Measurements from ENCODE around the gene RIPPLY2. TPM values are rescaled to one million over a fixed set of nuclear protein-coding genes. Genes with fewer than 3 reads are reported as not detected.
"Not testable (repeated sequence)": the region's sequence is repeated elsewhere in the genome, so short reads cannot be mapped to it uniquely, and the experiment has no call there.

Gene RIPPLY2
- total RNA-seq, result not detected
- long read RNA-seq, result 0 reads

GRCh38 chr6:83853178-83854000 lies at the start of gene RIPPLY2:
TSS of gene RIPPLY2 (plus strand) at chr6:83853360. CDS start at chr6:83853417, 57 bp downstream.
- intact Hi-C loops (cut with DNase I), result no loop called here
- peak; percentile 38 for DNase-seq
- peak; percentile 68 for ATAC-seq (ENCODE audit: poor library complexity)

GRCh38 chr6:83803492-83803891 lies 49.7 kb upstream of the RIPPLY2 start:
- DNase-seq; intact Hi-C loops (cut with DNase I); ATAC-seq (ENCODE audit: poor library complexity): not testable (repeated sequence)

- intact Hi-C loops (cut with DNase I), result no loop called here
- DNase-seq (no peak), ATAC-seq (ENCODE audit: poor library complexity) (no peak)
Measured at GRCh38 chr6:83804886-83805285, 48.3 kb upstream of the RIPPLY2 start.

GRCh38 chr6:83808005-83808404 lies 45.2 kb upstream of the RIPPLY2 start:
- no peak for DNase-seq
- intact Hi-C loops (cut with DNase I), result no loop called here
- ATAC-seq (ENCODE audit: poor library complexity), result no peak

GRCh38 chr6:83808926-83809325 lies 44.2 kb upstream of the RIPPLY2 start:
- DNase-seq, result no peak
- ATAC-seq (ENCODE audit: poor library complexity), result no peak
- intact Hi-C loops (cut with DNase I), result no loop called here

GRCh38 chr6:83812595-83812994 lies 40.6 kb upstream of the RIPPLY2 start:
- DNase-seq, result no peak
- intact Hi-C loops (cut with DNase I), result no loop called here
- no peak for ATAC-seq (ENCODE audit: poor library complexity)

GRCh38 chr6:83815631-83816272 lies 37.4 kb upstream of the RIPPLY2 start:
- intact Hi-C loops (cut with DNase I), result no loop called here
- ATAC-seq (ENCODE audit: poor library complexity) (no peak), DNase-seq (no peak)

- intact Hi-C loops (cut with DNase I), result no loop called here
- ATAC-seq (ENCODE audit: poor library complexity) (no peak), DNase-seq (no peak)
Measured at GRCh38 chr6:83822629-83823169, 30.5 kb upstream of the RIPPLY2 start.

- intact Hi-C loops (cut with DNase I), result no loop called here
- ATAC-seq (ENCODE audit: poor library complexity), result no peak
- DNase-seq, result no peak
Measured at GRCh38 chr6:83824388-83824801, 28.8 kb upstream of the RIPPLY2 start.

- ATAC-seq (ENCODE audit: poor library complexity) (no peak), DNase-seq (no peak)
- intact Hi-C loops (cut with DNase I), result no loop called here
Measured at GRCh38 chr6:83824831-83825230, 28.3 kb upstream of the RIPPLY2 start.

GRCh38 chr6:83827050-83827449 lies 26.1 kb upstream of the RIPPLY2 start:
- ATAC-seq (ENCODE audit: poor library complexity) (no peak), DNase-seq (no peak)
- intact Hi-C loops (cut with DNase I), result no loop called here

- DNase-seq, result no peak
- no peak for ATAC-seq (ENCODE audit: poor library complexity)
- intact Hi-C loops (cut with DNase I), result no loop called here
Measured at GRCh38 chr6:83838727-83839126, 14.4 kb upstream of the RIPPLY2 start.

- intact Hi-C loops (cut with DNase I), result no loop called here
- ATAC-seq (ENCODE audit: poor library complexity), result no peak
- DNase-seq, result no peak
Measured at GRCh38 chr6:83844170-83844569, 9.0 kb upstream of the RIPPLY2 start.

GRCh38 chr6:83846291-83846690 lies 6.9 kb upstream of the RIPPLY2 start:
- intact Hi-C loops (cut with DNase I), result no loop called here
- ATAC-seq (ENCODE audit: poor library complexity) (no peak), DNase-seq (no peak)

GRCh38 chr6:83847179-83847578 lies 6.0 kb upstream of the RIPPLY2 start:
- intact Hi-C loops (cut with DNase I), result no loop called here
- ATAC-seq (ENCODE audit: poor library complexity), result no peak

GRCh38 chr6:83849127-83849526 lies 4.0 kb upstream of the RIPPLY2 start:
- ATAC-seq (ENCODE audit: poor library complexity), result no peak
- no peak for DNase-seq
- intact Hi-C loops (cut with DNase I), result no loop called here

More at GRCh38 chr6:83847179-83847578, 6.0 kb upstream of the RIPPLY2 start:
- DNase-seq, result no peak

GRCh38 chr6:83849610-83850009 lies 3.5 kb upstream of the RIPPLY2 start:
- DNase-seq (no peak), ATAC-seq (ENCODE audit: poor library complexity) (no peak)
- intact Hi-C loops (cut with DNase I), result no loop called here

- no peak for ATAC-seq (ENCODE audit: poor library complexity)
- DNase-seq, result no peak
- intact Hi-C loops (cut with DNase I), result no loop called here
Measured at GRCh38 chr6:83852528-83853177, 507 bp upstream of the RIPPLY2 start.

- intact Hi-C loops (cut with DNase I), result no loop called here
- DNase-seq, result no peak
- ATAC-seq (ENCODE audit: poor library complexity), result no peak
Measured at GRCh38 chr6:83854001-83854501, 891 bp downstream of the RIPPLY2 start.

Data from Right ventricle myocardium superior (tissue), 1 donor.